Activated CD4-positive, alpha-beta T cell treated with anti-CD3 and anti-CD28 coated beads, Interleukin-2, amount 50 U/mL, for 16 hours (primary cell): ENCODE data around the gene GRK2.

Experiments
- DNase-seq: peaks from one replicate; pipeline ENCODE4 v3.0.0-alpha.2; 2020

GRK2 gene

DNA sequence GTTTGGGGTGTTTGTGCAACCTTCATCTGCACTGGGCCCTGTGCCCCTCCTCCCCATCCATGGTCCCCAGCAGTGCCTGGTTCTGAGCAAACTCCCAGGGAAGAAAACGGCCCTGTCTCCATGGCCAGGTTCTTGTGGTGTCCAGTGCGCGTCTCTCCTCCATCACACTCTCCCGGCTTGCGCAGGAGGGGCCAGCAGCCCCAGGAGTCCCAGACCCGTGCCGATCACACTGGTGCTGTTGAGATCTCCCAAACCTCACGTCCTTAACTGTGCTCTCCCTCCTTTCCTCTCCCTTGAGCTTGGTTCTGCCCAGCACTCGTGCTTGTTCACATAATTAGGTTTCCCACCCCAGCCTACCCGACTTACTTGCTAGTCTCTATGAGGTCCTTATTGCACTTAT is 10.9 kb upstream of the GRK2 start:
- no peak for DNase-seq

DNA sequence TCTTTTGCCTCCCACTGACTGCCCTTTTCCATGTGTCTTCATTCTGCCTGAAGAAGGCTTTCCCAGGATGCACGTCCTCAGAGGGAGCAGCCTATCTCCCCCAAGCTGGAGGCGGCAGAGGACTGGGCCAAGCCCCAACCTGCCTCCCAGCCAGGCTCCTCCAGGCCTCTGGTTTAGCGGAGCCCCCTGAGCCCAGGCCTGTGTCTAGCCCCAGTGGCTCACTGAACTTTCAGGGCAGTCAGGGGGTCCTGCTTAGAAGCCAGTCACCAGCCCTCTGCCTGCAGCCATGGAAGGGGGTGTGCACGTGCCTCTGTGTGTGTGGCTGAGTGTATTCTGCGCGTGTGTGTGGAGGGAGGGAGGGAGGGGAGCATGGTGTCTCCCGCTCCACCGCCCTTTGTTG is 10.4 kb upstream of the GRK2 start:
- DNase-seq = no peak

DNA sequence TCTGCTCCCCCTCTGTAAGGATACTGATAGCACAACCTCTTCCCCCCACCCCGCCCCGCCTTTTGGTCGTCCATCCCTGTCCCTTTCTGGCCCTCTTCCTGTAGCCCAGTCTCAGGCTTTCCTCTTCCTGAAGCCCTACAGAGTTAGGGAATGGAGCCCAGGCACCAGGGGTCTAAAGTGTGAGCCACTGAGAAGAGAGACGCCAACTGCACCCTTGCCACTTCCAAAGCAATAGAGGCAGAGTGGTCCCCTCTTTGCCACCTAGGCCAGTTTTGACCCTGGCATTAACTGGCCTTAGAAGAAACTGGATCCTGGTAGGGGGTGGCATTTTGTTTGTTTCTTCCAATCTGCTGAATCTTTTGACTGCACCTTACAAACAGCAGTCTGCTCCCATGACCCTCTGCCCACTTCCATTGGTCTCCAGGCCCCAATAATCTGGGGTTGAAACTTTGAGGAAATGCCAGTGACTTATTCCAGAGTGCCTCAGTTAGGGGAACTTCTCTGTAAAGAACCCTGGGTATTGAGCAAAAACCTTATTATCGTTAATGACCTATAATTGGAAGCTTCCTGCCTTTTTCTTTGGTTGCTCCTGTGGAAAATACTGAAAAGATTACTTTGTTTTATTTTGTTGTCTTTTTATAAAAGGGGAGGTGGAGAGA is 9.7 kb upstream of the GRK2 start:
- DNase-seq = no peak

DNA sequence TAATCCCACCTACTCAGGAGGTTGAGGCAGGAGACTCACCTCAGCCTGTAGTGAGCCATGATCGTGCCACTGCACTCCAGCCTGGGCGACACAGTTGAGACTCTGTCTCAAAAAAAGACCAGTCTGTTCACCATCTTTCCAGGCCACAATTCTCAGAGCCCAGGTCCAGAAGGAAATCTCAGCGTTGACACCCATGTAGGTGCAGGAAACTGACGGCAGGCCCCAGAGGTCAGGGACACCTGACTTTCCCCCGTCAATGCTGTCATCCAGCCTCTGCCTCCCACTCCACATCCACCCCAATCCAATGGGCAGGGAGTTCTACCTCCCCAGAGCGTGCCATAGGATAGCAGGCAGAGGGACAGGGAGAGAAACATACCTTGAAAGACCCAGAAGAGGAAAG is 5.9 kb upstream of the GRK2 start:
- DNase-seq = no peak

DNA sequence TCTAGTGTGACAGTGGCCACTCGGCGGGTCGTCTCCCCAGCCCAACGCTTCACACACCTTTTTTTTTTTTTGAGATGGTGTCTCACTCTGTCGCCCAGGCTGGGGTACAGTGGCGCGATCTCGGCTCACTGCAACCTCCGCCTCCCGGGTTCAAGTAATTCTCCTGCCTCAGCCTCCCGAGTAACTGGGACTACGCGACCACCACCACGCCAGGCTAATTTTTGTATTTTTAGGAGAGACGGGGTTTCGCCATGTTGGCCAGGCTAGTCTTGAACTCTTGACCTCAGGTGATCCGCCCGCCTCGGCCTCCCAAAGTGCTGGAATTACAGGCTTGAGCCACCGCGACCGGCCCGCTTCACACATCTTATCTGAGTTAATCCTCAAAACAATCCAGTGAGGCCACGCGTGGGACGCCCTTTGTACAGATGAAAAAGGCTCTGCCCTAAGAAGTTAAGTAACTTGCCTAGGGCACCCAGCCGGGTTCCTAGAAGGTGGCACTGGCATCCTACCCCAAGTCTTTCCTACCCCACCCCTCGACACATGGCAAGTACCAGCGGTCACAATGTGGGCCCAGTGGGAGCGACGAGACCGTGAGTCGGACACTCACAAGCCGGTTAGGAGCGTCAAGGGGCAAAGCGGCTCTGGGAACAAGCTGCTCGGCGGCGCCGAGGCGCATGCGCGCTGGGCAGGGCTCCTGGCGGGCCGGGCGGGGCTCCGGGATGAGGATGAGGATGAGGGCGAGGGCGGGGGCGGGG is 5.2 kb upstream of the GRK2 start:
- DNase-seq = peak; percentile 70

DNA sequence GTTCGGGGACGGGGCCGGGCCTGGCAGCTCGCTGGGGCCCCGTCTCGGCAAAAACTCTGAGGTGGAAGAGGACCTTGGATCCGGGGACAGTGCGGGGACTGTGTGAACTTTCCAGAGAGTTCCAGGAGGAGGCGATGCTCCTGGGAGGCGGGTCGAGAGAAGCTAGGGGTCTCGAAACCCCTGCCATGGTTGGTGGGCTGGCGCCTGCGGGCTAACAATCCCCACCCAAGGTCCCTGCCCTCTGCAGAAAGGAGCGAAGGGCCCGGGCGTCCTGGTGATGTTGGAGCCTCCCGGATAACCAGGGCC is 4.7 kb upstream of the GRK2 start:
- DNase-seq = no peak

DNA sequence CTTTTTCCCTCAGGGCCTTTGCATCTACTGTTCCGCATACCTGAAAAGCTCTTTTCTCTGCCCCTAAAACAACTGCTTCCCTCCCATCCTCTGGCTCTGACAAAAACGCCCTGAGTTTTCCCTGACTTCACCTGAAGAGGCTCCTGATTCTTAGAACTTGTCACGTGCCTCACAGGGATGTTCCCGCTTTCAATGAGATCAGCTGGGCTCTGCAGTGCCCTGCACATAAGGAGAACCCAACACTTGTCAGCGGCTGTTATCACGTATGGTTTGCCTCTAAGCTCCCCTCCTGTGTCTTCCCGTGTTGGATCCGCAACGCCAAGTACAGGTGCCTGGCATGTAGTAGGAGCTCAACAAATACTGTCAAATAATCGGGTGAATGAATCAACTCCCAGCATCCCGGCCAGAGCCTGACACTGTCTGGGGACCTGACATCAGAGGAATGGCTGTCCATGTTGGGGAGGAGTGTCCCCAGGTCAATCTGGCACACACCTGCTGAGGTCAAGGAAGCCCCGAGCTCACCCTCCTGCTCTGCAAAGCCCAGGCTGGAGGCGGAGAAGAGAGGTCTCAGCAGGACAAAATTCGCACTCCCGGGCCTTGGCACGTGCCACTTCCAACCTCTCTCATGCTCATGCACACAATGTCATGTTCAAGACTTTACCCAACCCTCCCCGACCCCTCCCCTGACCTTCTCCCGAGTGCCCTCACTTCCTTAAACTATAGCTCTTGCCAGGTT is 4.2 kb upstream of the GRK2 start:
- DNase-seq = no peak

DNA sequence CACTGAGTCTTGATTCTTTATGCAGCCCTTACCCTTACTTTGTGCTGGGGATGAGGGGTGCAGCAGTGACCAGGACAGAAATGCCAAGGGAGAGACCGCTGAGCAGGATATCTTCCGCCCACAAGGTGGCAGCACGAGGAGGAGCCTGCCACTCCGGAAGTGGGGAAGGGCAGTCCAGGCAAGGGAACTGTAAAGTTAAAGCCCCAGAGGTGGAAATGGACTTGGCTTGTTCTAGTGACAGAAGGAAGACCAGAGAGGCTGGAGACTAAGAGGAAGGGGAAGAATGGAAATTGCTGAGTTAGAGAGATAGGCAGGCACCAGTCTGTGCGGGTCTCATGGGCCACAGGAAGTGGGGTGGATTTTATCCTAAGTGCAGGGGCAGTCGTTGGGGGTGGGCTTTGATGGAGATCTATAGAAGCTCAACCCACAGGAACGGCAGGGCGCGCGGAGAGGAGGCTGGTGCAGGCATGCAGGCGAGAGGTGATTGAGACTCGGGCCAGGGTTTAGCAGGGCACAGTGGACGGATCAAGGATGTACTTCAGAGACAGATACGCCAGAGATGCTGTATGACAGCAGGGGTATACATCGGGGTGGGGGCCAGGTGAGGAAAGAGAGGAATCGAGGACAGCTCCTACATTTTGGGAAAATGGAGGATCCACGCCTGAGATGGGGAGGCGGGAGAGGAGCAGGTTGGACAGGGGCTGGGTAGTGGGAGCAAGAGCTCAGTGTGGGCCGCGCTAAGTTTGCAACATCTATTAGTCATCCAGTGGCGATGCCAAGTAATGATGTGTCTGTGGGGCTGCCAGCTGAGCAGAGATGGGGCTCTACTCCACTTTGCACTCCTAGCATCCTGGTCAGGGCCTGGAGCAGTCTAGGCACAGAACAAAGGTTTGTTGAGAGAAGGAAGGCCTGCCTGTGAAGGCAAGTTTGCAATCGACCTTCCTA is 3.3 kb upstream of the GRK2 start:
- DNase-seq = peak; percentile 84

DNA sequence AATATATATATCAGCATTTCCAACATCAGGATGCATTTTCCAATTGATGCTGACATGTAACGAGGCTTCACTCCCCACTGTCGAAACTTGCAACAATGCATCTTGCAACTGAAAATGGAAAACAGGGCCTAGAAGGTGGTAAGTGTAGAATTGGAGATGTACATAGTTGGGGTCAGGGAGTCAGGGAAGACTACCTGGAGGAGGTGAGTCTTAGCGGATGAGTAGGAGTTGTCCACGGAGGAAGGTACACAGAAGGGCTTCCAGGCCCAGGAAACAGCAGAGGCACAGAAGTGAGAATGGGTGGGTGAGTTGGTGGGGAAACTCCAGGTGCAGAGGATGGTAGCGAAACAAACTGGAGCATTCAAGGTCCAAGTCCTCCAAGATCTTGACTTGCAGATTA is 2.0 kb upstream of the GRK2 start:
- DNase-seq = no peak

DNA sequence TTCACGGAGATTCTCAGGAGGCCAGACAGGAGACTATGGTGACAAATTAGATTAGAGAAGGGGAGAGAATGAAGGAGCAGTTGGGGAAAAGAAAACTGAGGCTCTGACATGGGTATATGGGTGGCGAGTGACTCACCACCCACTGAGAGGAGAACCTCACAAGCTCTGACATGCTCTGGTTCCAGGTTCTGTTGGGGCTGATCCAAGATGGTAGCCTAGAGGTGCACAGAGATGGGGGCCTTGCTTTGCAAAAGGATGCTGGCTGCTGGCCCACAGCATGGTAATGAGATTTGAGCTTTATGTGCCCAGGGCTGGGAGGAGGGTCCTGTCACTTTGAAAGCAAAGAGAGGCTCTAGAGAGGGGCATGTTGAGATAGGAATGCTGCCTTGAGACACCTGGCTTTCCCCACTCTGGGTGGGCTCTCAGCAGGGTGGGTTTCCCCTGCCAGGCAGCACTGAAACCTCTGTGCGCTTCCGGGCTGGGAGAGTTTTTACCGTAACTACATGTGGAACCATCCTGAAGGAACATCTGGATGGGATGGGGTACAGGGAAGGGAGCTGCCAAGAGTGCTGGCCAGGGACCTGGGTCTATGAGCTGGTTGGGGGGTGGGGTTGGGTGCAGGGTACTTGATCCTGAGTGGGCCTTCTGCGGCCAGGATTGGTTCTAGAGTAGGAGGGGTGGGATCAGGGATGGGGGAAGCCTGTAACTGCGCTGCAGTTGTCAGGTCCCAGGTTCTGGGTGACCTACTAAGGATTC is 1.2 kb upstream of the GRK2 start:
- DNase-seq = no peak

DNA sequence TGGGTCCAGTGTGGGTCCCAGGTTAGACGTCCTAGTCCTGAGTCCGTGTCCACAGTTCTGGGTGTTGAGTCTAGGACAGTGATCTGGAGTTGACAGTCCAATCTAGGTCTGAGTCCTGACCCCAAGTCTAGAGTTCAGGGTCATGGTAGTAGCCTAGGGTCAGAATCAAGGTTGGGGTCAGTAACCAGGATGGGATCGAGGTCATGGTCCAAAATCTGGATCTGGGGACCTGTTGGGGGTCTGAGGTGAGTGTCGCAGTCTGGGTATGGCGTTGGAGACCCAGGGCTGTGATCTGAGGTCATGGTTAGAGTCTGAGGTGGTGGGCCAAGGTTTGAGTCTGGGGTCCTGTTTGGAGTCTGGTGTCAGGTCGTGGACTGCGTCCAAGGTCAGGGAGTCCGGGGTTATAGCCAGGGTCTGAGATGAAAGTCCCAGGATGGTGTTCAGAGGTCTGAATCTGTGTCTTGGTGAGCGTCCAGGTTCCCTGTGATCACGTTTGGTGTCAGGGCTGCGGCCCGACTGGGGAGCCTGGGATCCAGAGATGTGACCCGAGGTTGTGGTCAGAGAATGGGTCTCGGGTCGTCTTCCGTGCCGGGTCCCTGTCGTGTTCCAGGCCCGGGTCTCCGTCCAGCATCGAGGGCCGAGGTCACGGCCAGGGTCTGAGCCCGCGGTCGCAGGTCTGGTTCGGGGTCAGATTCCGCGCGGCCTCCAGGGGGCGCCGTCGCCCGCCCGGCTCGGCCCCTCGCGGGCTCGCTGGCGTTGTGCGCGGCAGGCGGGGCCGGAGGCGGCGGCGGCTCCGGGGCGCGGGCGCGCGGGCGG is 432 bp upstream of the GRK2 start:
- DNase-seq = peak; percentile 83

DNA sequence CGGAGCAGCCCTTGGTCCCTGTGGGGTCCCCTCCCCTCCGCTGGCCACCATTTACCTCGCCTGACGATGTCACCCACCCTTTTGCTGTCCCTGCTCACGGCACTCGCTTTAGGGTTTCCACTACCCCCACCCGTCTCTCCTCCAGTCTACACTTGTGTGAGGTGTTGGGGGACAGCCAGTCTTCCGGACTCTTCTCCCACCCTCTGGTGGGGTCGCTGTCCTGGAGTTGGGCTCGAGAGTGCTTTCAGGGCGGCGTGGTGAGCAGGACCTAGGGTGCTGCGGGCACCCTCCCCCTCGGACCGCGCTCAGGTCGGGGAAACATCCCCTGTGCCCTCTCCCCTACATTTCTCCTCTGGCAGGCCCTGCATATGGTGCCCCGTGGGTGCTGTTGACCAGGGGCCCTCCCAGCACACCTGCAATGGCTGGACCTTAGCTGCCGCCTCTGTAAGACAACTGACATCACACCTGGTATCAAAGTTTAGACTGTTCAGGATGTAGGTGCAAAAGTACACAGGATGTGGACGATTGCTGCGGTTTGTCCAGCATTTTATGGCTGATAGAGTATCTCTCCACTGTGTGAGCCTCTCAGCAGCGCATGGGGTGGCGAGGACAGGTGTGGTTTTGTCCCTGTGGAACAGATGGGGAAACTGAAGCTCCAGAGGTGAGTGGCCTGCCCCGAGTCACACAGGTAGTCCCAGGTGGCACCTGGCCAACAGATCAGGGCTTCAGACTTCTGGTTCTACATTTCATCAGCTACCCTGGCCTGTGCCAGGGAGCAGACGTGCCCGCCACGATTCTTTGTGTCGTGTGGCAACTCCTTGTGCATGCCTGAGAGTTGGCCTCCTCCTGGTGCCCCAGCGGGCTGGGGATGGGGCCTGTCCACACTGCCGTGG is 1.2 kb downstream of the GRK2 start:
- peak; percentile 38 for DNase-seq

DNA sequence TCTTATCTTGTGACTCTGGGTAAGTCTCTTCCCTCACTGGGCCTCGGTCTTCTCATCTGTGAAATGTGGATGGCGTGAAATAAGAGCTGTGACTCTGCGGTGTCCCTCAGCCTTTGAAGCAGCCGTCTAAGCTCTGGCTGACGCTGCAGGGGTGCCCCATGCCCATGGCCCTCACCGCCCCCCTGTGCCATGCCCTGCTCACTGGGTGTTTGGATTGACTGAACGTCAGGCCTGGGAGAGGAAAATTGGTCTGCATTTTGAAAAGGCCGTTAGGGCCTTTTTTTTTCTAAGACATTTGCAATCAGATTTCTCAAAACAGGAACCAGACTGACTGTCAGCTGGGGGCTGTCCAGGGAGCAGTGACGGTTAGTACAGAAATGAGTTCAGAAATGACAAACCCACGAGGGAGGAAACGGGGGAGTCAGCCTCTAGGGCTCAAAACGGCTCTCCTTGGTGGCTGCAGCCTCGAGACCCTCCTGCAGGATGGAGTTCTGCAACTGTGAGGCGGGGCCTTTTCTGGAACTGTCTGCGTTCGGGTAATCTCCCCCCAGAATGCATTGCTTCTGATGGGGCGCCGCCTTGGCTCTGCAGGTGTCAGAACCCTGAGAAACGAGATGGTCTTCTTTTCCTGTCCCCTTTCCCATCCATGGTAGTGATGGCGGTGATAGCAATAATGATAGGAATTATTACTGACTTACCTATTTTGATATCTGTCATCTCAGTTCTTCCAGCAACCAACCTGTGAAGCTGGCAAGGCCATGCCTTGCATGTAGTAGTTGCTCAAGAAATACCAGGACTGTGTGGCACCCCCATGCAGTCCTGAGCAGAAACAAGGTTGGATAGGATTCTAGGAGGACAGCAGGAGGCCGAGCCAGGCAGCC is 2.0 kb downstream of the GRK2 start:
- DNase-seq = peak; percentile 96

DNA sequence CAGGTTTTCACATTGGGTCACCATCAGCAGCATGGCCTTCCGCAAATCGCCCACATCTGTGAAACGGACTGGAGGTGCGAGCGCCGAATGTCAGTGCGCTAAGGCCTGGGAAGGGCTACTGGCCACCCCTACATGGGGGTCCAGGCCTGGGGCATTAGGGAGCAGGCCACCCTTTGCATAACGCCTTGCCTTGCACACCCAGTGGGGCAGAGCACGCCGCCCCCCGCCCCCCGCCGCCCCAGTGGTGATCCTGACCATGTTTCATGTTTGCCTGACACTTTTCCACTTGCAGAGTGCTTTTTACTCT is 2.6 kb downstream of the GRK2 start:
- no peak for DNase-seq

DNA sequence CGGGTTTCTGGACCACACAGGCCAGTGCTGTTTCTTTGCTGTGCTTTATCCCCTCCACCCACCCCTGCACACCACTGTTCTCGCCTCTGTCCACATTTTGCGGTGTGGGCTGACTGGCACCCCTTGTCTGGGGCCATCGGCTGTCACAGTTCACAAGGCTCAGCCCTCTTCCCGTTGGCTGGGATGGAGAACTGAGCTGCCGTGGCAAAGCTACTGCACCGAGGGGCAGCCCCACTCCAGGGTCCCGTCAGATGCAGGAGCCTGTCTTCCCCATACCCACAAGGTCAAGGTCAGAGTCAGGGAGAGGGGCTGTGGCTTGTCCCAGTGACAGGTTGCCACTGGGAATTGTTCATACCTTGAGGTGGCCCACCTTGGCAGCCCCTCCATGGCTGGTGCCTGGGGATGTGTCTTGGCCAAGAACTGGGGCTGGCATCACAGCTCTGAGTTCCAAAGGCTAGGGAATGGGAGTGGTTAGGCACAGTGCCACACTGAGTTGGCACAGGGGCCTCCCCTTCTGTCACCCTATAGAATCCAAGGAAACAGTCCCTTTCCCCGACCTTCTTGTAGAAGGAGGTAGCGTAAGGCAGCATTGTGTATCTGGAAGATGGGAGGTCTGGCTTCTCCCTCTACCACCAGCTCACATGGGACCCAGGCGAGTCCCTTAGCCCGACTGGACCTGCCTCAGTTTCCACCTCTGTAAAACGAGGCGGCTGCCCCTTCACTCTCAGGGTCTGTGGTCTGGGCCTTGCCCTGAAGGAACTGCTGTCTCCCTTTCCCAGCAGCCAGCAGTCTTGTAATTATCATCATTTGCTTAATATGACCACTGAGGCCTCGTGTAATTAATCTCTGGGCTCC is 3.4 kb downstream of the GRK2 start:
- peak; percentile 41 for DNase-seq

DNA sequence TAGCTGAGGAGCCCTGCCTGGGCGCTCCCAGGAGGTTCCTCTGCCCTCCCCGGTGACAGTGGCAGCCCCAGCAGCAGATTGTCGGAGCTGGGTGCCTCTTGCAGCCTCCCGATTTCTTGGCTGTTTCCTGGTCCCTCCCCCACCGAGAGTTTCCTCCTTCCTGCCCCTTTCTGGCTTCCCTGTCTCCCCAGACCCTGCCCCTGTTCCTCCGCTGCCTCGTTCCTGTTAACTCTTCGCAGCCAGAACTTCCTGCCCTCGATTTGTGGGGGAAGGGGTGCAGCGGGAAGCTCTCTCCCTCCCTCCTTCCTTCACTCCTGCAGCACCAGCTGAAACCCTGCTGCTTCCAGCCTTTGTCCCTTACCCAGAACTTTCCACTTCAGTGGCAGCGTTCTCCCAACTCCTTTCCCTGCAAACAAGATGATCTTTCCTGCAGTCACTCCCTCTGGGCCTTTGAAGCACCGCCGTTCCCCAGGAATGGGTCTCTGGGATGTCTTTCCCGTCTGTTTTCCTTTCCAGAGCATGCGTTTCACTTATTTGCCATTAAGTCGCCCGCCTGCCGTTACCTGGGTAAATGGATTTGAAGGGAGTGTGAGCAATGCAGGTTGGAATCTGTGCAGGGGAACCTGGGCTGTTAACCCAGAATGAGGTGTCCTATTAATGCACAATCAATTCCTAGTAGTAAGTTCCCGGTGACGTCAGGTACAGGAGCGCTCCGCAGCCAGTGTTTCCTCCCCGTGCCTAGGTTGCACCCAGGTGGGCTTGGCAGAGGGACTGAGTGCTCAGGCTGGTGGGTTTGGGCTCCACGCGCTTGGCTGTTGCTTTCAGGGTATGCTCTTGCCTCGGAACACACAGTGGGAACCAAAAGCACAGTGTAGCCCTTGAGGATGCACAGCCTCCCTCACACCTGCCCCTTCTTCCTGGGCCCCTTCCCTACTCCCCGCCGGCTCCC is 4.3 kb downstream of the GRK2 start:
- peak; percentile 51 for DNase-seq

DNA sequence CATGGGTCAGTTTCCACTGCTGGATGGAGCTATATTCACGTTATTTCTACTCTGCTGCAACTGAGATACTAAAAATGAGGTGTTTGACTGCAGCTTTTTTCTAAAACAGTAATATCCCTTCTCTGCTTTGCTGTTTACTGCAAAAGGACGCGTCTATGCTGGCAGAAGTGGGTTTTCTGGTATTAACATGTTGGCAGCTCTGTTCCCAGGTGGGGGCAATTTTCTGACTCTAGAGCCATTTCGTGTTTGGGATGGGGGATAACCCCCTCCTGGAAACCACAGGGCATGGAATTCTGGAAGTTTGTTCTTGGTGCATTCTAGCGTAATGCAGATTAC is 4.9 kb downstream of the GRK2 start:
- DNase-seq = no peak
